ENCODE measurements around the gene PRDX4. TPM values are rescaled to one million over a fixed set of nuclear protein-coding genes. Genes with fewer than 3 reads are reported as not detected.

PRDX4 gene
- total and polyA plus RNA-seq, 2 donors from 2014 or later = 58.3 to 77.7 TPM

- no peak overlapping the region for H3K4me3 ChIP-seq (ENCODE audit: low read length in 3 of 3)
- no peak overlapping the region for H3K9ac ChIP-seq (ENCODE audit: low read length in 3 of 3)
- intact Hi-C loops (cut with DNase I) = no loop called here
- H3K4me1 ChIP-seq (ENCODE audit: control insufficient read depth in 2 of 3, insufficient read depth in 2 of 3, low read depth in 1 of 3, low read length in 3 of 3) = no peaks in the 10 kb centered on the region
- H3K36me3 ChIP-seq (ENCODE audit: control insufficient read depth in 2 of 3, insufficient read depth in 3 of 3, low read length in 3 of 3) = no peaks in the 10 kb centered on the region
- DNase-seq (no peak), FAIRE-seq (no peak)
- H3K27me3 ChIP-seq (ENCODE audit: control insufficient read depth, insufficient read depth, low read length) = peaks cover 3% of the 10 kb centered on the region
- H3K27ac ChIP-seq (ENCODE audit: low read depth in 2 of 2, low read length in 2 of 2) = no peak overlapping the region
- TF ChIP-seq CTCF (IDR thresholded peaks at IDR 0.05; ENCODE audit: borderline replicate concordance, extremely low read depth, insufficient read depth) = no peak
- no peaks in the 10 kb centered on the region for H3K9me3 ChIP-seq (ENCODE audit: control insufficient read depth in 2 of 3, insufficient read depth in 1 of 3, low read length in 3 of 3)
Measured at GRCh38 chrX:23633834-23634580, 33.3 kb upstream of the PRDX4 start.

GRCh38 chrX:23637187-23637586 is 30.1 kb upstream of the PRDX4 start:
- intact Hi-C loops (cut with DNase I) = no loop called here

GRCh38 chrX:23643020-23643419 is 24.3 kb upstream of the PRDX4 start:
- no peaks in the 10 kb centered on the region for H3K36me3 ChIP-seq (ENCODE audit: control insufficient read depth in 2 of 3, insufficient read depth in 3 of 3, low read length in 3 of 3)
- no peak for DNase-seq
- no peak overlapping the region for H3K4me3 ChIP-seq (ENCODE audit: low read length in 3 of 3)
- no peak for TF ChIP-seq CTCF (IDR thresholded peaks at IDR 0.05; ENCODE audit: borderline replicate concordance, extremely low read depth, insufficient read depth)
- peaks cover 3% of the 10 kb centered on the region for H3K27me3 ChIP-seq (ENCODE audit: control insufficient read depth, insufficient read depth, low read length)
- FAIRE-seq = no peak
- H3K9me3 ChIP-seq (ENCODE audit: control insufficient read depth in 2 of 3, insufficient read depth in 1 of 3, low read length in 3 of 3) = no peaks in the 10 kb centered on the region
- intact Hi-C loops (cut with DNase I) = no loop called here
- no peak overlapping the region for H3K27ac ChIP-seq (ENCODE audit: low read depth in 2 of 2, low read length in 2 of 2)
- H3K9ac ChIP-seq (ENCODE audit: low read length in 3 of 3) = no peak overlapping the region
- no peaks in the 10 kb centered on the region for H3K4me1 ChIP-seq (ENCODE audit: control insufficient read depth in 2 of 3, insufficient read depth in 2 of 3, low read depth in 1 of 3, low read length in 3 of 3)

More at GRCh38 chrX:23637187-23637586, 30.1 kb upstream of the PRDX4 start:
- H3K27ac ChIP-seq (ENCODE audit: low read depth in 2 of 2, low read length in 2 of 2) = no peak overlapping the region
- H3K9ac ChIP-seq (ENCODE audit: low read length in 3 of 3) = no peak overlapping the region
- FAIRE-seq (no peak), DNase-seq (no peak)
- TF ChIP-seq CTCF (IDR thresholded peaks at IDR 0.05; ENCODE audit: borderline replicate concordance, extremely low read depth, insufficient read depth) = peak; percentile 9
- no peaks in the 10 kb centered on the region for H3K36me3 ChIP-seq (ENCODE audit: control insufficient read depth in 2 of 3, insufficient read depth in 3 of 3, low read length in 3 of 3)
- H3K4me1 ChIP-seq (ENCODE audit: control insufficient read depth in 2 of 3, insufficient read depth in 2 of 3, low read depth in 1 of 3, low read length in 3 of 3) = no peaks in the 10 kb centered on the region
- H3K27me3 ChIP-seq (ENCODE audit: control insufficient read depth, insufficient read depth, low read length) = no peaks in the 10 kb centered on the region
- H3K4me3 ChIP-seq (ENCODE audit: low read length in 3 of 3) = no peak overlapping the region
- H3K9me3 ChIP-seq (ENCODE audit: control insufficient read depth in 2 of 3, insufficient read depth in 1 of 3, low read length in 3 of 3) = no peaks in the 10 kb centered on the region
